ENCODE measurements around the gene PLSCR3.

PLSCR3 gene

DNA sequence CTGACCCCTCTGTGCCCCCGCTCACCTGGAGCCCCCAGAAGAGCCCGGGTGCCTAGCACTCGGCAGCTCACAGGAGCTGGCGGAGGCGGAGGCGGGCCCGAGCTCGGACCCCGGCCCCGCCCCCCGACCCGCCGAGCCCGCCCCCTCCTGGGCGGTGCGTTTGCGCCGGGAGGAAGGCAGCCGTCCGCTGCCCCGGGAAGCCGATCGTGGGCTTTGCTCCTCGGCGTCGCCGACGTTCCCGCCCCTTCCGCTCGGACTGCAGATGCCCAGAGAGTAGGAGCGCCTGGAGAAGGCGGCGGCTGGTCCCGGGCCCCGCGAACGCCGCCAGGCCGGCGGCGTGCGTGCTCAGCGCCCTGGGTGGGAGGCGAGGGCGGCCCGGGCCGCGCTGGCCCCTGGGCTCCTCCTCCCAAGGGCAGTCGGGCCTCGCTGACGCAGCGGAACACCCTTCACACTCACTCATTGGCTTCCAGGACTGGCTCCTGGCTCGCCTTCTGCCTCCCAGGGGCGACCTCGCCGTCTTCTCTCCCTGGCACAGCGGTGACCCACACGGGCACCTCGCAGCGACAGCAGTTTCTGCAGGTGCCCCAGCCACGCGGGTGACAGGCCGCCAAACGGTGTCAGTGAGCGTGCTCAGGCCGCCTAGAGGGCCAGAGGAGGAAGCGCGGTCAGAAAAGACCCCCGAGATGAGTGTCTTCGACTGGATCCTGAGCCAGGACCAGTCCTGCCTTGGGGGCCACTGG is at the start of gene PLSCR3:
Gene PLSCR3, minus strand, starts transcription at position 74 of the 740 bp plus-strand sequence. CDS start 415 bp downstream, outside the sequence.
- DNase-seq, result peak; percentile 91

GRCh38 chr17:7443499-7444485 is 49.5 kb upstream of the PLSCR3 start:
- no peak for DNase-seq

DNA sequence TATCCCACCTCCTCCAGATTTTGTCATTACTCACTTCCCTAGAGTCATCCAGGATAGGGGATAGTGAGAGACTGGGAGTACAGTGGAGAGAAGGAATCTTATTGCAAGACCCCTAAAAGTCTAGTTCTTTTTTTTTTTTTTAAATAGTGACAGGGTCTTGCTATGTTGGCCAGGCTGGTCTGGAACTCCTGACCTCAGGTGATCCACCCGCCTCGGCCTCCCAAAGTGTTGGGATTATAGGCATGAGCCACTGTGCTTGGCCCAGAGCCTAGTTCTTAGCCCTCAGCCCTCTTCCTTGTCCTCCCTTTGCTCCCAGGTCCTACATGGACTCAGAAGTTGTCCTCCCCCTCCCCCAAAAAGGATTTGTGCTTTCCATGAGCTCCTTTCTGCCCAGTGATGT is 47.8 kb upstream of the PLSCR3 start:
- DNase-seq, result no peak

DNA sequence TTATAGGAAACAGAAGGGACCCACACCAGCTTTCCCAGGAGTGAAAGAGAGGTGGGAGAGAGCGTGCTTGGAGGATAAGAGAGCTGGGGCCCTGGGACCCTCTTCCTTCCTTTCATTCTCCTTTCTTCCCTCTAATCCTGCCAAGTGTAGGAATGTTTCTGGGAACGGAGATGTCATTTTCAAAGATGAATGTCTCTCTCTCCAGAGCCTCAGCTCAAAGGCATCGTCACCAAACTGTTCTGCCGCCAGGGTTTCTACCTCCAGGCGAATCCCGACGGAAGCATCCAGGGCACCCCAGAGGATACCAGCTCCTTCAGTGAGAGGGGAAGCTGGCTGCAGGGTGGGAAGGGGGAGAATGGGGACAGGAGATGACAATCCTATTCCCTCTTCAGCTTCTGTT is 46.9 kb upstream of the PLSCR3 start:
- DNase-seq, result no peak

- DNase-seq, result peak; percentile 31
Observed at GRCh38 chr17:7440834-7441195, 46.5 kb upstream of the PLSCR3 start.

DNA sequence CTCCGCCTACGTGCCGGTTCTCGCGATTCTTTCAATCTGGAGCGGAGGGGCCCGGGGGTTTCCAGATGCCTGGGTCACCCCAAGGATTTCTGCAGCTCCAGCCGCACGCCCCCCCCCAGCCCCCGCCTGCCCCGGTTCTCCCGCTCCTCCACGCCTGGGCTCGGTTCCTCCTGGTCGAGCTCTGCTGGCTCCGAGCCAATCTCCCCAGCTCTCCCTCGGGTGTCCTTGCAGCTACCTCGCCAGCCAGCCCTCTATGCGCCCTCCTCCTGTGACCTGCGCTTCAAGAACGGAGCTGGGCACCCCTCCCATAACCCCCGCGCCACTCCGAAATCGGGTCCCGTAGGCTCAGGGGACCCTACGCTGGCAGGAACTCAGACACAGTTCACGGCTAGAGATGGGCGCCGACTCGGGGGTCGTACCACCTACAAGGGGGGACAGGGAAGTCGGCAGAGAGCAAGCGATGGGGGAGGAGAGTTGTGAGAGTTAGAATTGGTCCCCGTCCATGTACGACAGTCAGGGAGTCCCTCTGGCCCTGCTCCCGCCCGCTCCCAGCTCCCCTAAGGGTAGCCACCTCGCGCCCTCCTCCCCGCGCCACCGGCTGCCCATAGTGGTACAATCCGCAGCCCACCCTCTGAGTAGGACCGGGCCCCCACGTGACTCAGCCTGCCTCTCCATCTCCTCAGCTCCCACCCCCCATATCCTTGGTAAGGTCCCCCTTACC is 45.9 kb upstream of the PLSCR3 start:
- peak; percentile 61 for DNase-seq

GRCh38 chr17:7439462-7440112 is 45.3 kb upstream of the PLSCR3 start, which contains the start of gene FGF11:
Gene FGF11, plus strand, starts transcription at chr17:7439512. Its CDS starts 109 bp downstream, at chr17:7439621.
- peak; percentile 25 for DNase-seq

GRCh38 chr17:7438656-7439460 is 44.5 kb upstream of the PLSCR3 start:
- DNase-seq, result no peak

DNA sequence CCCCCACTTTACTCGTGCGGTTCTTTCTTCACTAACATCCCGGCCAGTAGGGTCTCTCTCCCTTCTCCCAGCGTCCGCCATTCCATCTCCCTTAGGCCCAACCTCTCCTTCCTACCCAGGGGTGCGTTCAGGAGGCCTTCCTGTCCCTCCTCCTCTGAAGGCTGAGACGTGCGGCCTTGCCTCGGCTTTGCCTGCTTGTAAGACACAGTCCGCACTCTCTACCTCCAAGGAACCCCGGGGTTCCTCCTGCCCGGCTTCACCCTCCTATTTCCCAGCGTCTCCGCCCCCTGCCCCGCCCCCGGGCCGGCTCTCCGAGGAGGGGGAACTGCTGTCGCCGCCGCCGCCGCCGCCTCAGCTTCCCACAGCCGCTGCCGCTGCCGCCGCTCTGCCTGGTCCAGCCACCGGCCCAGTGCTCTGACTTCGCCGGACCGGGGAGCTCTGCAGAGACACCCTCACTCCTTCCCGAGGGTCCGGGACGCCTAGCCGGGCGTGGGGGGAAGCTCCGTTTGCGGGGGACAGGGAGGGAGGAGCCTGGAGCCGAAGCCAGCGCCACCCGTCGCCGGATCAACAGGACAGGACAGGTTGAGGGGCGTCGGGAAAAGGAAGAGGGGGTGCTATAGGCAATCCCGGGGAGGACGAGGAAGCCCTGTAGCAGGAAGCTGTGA is 43.8 kb upstream of the PLSCR3 start:
- DNase-seq, result peak; percentile 83

- no peak for DNase-seq
Observed at GRCh38 chr17:7437369-7437863, 43.1 kb upstream of the PLSCR3 start.

DNA sequence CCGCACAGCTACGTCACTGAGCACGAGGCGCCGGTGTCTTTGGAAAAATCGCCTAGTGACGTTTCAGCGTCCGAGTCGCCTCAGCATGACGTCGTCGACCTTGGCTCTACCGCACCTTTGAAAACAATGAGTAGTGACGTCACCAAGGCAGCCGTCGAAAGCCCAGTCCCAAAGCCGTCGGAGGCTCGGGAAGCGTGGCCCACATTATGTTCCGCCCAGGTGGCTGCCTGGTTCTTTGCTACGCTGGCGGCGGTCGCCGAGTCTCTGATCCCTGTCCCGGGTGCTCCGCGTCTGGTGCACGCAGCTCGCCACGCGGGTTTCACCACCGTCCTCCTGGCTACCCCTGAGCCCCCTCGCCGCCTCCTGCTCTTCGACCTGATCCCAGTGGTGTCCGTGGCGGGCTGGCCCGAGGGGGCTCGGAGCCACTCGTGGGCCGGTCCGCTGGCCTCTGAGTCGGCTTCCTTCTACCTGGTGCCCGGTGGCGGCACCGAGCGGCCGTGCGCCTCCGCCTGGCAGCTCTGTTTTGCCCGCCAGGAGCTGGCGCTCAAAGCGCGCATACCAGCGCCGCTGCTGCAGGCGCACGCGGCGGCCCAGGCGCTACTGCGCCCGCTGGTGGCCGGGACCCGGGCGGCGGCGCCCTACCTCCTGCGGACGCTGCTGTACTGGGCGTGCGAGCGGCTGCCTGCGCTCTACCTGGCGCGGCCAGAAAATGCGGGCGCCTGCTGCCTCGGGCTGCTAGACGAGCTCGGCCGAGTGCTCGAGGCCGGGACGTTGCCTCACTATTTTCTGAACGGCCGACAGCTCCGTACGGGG is 42.4 kb upstream of the PLSCR3 start:
- DNase-seq, result peak; percentile 87

GRCh38 chr17:7435676-7436555 is 41.6 kb upstream of the PLSCR3 start:
- peak; percentile 71 for DNase-seq

DNA sequence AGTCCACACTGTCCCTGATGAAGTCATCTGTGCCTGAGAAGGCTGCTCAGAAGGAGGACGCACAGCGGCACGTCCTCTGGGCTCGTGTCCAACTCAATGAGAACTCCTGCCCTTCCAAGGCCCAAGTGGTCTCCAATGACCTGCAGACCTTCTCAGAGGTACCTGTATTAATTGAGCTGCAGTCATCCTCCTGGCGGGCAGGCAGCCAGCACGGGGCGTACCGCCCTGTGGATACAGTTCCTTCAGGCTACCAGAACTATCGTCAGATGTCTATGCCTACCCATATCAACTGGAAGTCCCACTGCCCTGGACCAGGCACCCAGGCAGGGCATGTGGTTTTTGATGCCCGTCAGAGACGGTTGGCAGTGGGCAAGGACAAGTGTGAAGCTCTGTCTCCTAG is 38.0 kb upstream of the PLSCR3 start:
- no peak for DNase-seq

DNA sequence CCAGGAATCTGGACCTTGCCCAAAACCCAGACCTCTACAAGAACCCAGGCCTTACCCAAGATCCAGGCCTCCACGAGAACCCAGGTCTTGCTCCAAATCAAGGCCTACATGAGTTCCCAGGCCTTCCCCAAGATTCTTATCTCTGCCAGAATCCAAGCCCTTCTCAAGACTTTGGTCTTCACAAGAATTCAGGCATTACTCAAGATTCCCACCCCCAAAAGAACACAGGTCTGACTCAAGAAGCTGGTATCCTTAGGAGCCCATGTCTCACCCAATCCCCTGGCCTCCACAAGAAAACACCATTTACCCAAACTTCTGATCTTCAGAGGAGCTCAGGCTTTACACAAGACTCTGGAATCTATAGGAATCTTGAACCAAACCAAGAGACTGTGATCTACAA is 36.9 kb upstream of the PLSCR3 start:
- no peak for DNase-seq

- no peak for DNase-seq
Observed at GRCh38 chr17:7429722-7430121, 35.4 kb upstream of the PLSCR3 start.

GRCh38 chr17:7428557-7428956 is 34.2 kb upstream of the PLSCR3 start, which contains the start of gene SPEM3:
Gene SPEM3, plus strand, starts transcription at chr17:7428857. Its CDS starts 46 bp downstream, at chr17:7428903.
- DNase-seq, result no peak

- DNase-seq, result no peak
Observed at GRCh38 chr17:7427549-7427948, 33.2 kb upstream of the PLSCR3 start.

GRCh38 chr17:7426896-7427489 is 32.7 kb upstream of the PLSCR3 start:
- DNase-seq, result no peak

All from stimulated activated CD4-positive, alpha-beta T cell treated with anti-CD3 and anti-CD28 coated beads, Interleukin-15, amount 100 ng/mL, for 24 hours (primary cell).